H9 (cell line): ENCODE measurements around the gene OTX1. TPM values are rescaled to one million over a fixed set of nuclear protein-coding genes. Genes with fewer than 3 reads are reported as not detected.

Experiments
- DNase-seq: peaks from one replicate; pipeline ENCODE4 v3.0.0-alpha.2; 2017
- H2AFZ ChIP-seq: one replicate; pipeline ENCODE4 v1.6.1; 2013; ENCODE audit warnings: mild to moderate bottlenecking, low read length, control low read depth, moderate library complexity
- H2AK5ac ChIP-seq: 2 replicates; pipeline ENCODE4 v1.6.1; 2013; ENCODE audit warnings: low read length, control low read depth, mixed read lengths; ENCODE audit not compliant: insufficient read length
- H2BK120ac ChIP-seq: one replicate; pipeline ENCODE4 v1.6.1; 2013; ENCODE audit warnings: low read depth, mild to moderate bottlenecking, low read length, control low read depth, inconsistent platforms; ENCODE audit not compliant: poor library complexity, severe bottlenecking
- H2BK12ac ChIP-seq: 2 replicates; pipeline ENCODE4 v1.6.1; 2013; ENCODE audit warnings: low read length, control low read depth, mixed read lengths, low read depth; ENCODE audit not compliant: insufficient read length
- H2BK15ac ChIP-seq: 2 replicates; pipeline ENCODE4 v1.6.1; 2013; ENCODE audit warnings: low read depth, low read length, control low read depth
- H2BK20ac ChIP-seq: one replicate; pipeline ENCODE4 v1.6.1; 2013; ENCODE audit warnings: low read depth, mild to moderate bottlenecking, low read length, control low read depth, inconsistent platforms; ENCODE audit not compliant: poor library complexity, severe bottlenecking
- H2BK5ac ChIP-seq: 2 replicates; pipeline ENCODE4 v1.6.1; 2013; ENCODE audit warnings: low read length, control low read depth, mixed read lengths; ENCODE audit not compliant: insufficient read length
- H3K14ac ChIP-seq: 2 replicates; pipeline ENCODE4 v1.6.1; 2013; ENCODE audit warnings: low read length, control low read depth; ENCODE audit not compliant: insufficient read depth
- H3K18ac ChIP-seq: 2 replicates; pipeline ENCODE4 v1.6.1; 2013; ENCODE audit warnings: low read depth, mild to moderate bottlenecking, mixed read lengths, low read length, control low read depth; ENCODE audit not compliant: insufficient read length
- H3K23ac ChIP-seq: 2 replicates; pipeline ENCODE4 v1.6.1; 2013; ENCODE audit warnings: low read length, control low read depth, mixed read lengths, low read depth; ENCODE audit not compliant: insufficient read length
- H3K23me2 ChIP-seq: 2 replicates; pipeline ENCODE4 v1.6.1; 2013; ENCODE audit warnings: low read depth, mild to moderate bottlenecking, mixed read lengths, low read length, control low read depth; ENCODE audit not compliant: insufficient read length, poor library complexity, severe bottlenecking
- H3K27ac ChIP-seq: 2 replicates; pipeline ENCODE4 v1.5.1; 2013; ENCODE audit warnings: low read length, control low read depth, mixed read lengths, low read depth; ENCODE audit not compliant: insufficient read length
- H3K27me3 ChIP-seq: 2 replicates; pipeline ENCODE4 v1.6.1; 2013; ENCODE audit warnings: low read length, control low read depth, inconsistent platforms; ENCODE audit not compliant: insufficient read depth
- H3K4ac ChIP-seq: 2 replicates; pipeline ENCODE4 v1.6.1; 2013; ENCODE audit warnings: low read depth, mild to moderate bottlenecking, control low read depth, inconsistent platforms, low read length, moderate library complexity
- H3K4me1 ChIP-seq: 2 replicates; pipeline ENCODE4 v1.6.1; 2013; ENCODE audit warnings: low read length, control low read depth, inconsistent platforms; ENCODE audit not compliant: insufficient read depth
- H3K4me2 ChIP-seq: 2 replicates; pipeline ENCODE4 v1.6.1; 2013; ENCODE audit warnings: low read length, control low read depth, mixed read lengths; ENCODE audit not compliant: insufficient read length, insufficient read depth
- H3K56ac ChIP-seq: 2 replicates; pipeline ENCODE4 v1.6.1; 2013; ENCODE audit warnings: low read depth, mild to moderate bottlenecking, mixed read lengths, low read length, control low read depth; ENCODE audit not compliant: insufficient read length
- H3K79me1 ChIP-seq: 2 replicates; pipeline ENCODE4 v1.6.1; 2013; ENCODE audit warnings: low read depth, mild to moderate bottlenecking, moderate library complexity, low read length, control low read depth, inconsistent platforms; ENCODE audit not compliant: insufficient read depth, poor library complexity, severe bottlenecking
- H3K79me2 ChIP-seq: 2 replicates; pipeline ENCODE4 v1.6.1; 2013; ENCODE audit warnings: low read length, control low read depth, inconsistent platforms; ENCODE audit not compliant: insufficient read depth
- H3K9ac ChIP-seq: 2 replicates; pipeline ENCODE4 v1.6.1; 2013; ENCODE audit warnings: low read length, control low read depth, mixed read lengths; ENCODE audit not compliant: insufficient read length; ENCODE audit errors: extremely low read depth
- H3K9me3 ChIP-seq: one replicate; pipeline ENCODE4 v1.6.1; 2013; ENCODE audit warnings: low read depth, low read length, inconsistent platforms; ENCODE audit not compliant: control insufficient read depth
- H3T11ph ChIP-seq: one replicate; pipeline ENCODE4 v1.6.1; 2013; ENCODE audit warnings: mild to moderate bottlenecking, low read length, control low read depth, inconsistent platforms
- H4K20me1 ChIP-seq: one replicate; pipeline ENCODE4 v1.6.1; 2013; ENCODE audit not compliant: control insufficient read depth, insufficient read length, insufficient read depth
- H4K5ac ChIP-seq: 2 replicates; pipeline ENCODE4 v1.6.1; 2013; ENCODE audit warnings: low read depth, mild to moderate bottlenecking, mixed read lengths, low read length, control low read depth; ENCODE audit not compliant: insufficient read length
- H4K8ac ChIP-seq: replicated peaks from 2 replicates; pipeline ENCODE4 v1.6.1; 2013; ENCODE audit warnings: low read length, control low read depth, mixed read lengths, low read depth; ENCODE audit not compliant: insufficient read length
- H4K91ac ChIP-seq: 2 replicates; pipeline ENCODE4 v1.6.1; 2013; ENCODE audit warnings: low read depth, mild to moderate bottlenecking, moderate library complexity, mixed read lengths, low read length, control low read depth; ENCODE audit not compliant: insufficient read length
- H3K27ac Mint-ChIP-seq, 3 experiments: 2 replicates in 2 of 3; 3 replicates in 1 of 3; pipeline ENCODE4 v1.8.0; 2020 to 2021; ENCODE audit warnings: mixed read lengths in 3 of 3, mild to moderate bottlenecking in 1 of 3, moderate library complexity in 1 of 3
- H3K27me3 Mint-ChIP-seq: 2 replicates; pipeline ENCODE4 v1.8.0; 2021; ENCODE audit warnings: low read depth, mild to moderate bottlenecking, moderate library complexity, mixed read lengths
- H3K36me3 Mint-ChIP-seq, 3 experiments: 2 replicates in 2 of 3; 3 replicates in 1 of 3; pipeline ENCODE4 v1.8.0; 2020 to 2021; ENCODE audit warnings: low read depth in 3 of 3, mixed read lengths in 3 of 3; ENCODE audit not compliant: insufficient read depth in 1 of 3
- H3K4me1 Mint-ChIP-seq, 2 experiments: 2 replicates each; pipeline ENCODE4 v1.8.0; 2020; ENCODE audit warnings: mixed read lengths in 2 of 2
- H3K4me3 Mint-ChIP-seq, 2 experiments: 2 replicates in 1 of 2; 3 replicates in 1 of 2; pipeline ENCODE4 v1.8.0; 2020 to 2021; ENCODE audit warnings: mild to moderate bottlenecking in 2 of 2, mixed read lengths in 2 of 2, moderate library complexity in 1 of 2
- H3K9me3 Mint-ChIP-seq, 2 experiments: 2 replicates in 1 of 2; 3 replicates in 1 of 2; pipeline ENCODE4 v1.8.0; 2020; ENCODE audit warnings: mild to moderate bottlenecking in 2 of 2, mixed read lengths in 2 of 2, moderate library complexity in 1 of 2
- WGBS: extraction: QIAGEN DNeasy Blood & Tissue Kit; methylation state at CpG from one replicate; pipeline ENCODE4 v1.1.7; 2013; ENCODE audit warnings: missing lambda C conversion rate, low lambda C conversion rate, mixed read lengths; ENCODE audit not compliant: insufficient read length; ENCODE audit errors: extremely low coverage; 5-methylcytosine and 5-hydroxymethylcytosine counted together
- total RNA-seq: library from RNA; stranded (reverse); gene quantifications from 2 replicates; pipeline ENCODE4 v1.2.1, GENCODE V29; 2021
- TF ChIP-seq, protein P1 (sequence below): fragments of 200-600 bp; sonication (generic); conservative IDR thresholded peaks from 3 replicates; pipeline ENCODE4 v1.8.0; 2021; ENCODE audit warnings: antibody characterized with exemption, mild to moderate bottlenecking

Gene OTX1
- total RNA-seq, 1 experiment from 2014 or later = 0.13 TPM

- Histone ChIP-seq H3K56ac (no peak overlapping the region), H4K8ac (no peak overlapping the region), H3K4ac (no peak overlapping the region), H4K5ac (no peak overlapping the region), H2BK5ac (no peak overlapping the region), H2BK12ac (no peak overlapping the region), H3K23me2 (peaks cover 47% of the 10 kb centered on the region), H2BK15ac (no peak overlapping the region), H2AFZ (no peak overlapping the region), H3K4me2 (peak overlapping the region; percentile 3), H3T11ph (no peak overlapping the region), H4K91ac (no peak overlapping the region), H3K79me2 (no peaks in the 10 kb centered on the region), H2AK5ac (no peak overlapping the region), H2BK120ac (no peak overlapping the region), H3K79me1 (no peaks in the 10 kb centered on the region), H3K23ac (no peak overlapping the region), H3K27me3 (peaks cover 72% of the 10 kb centered on the region), H3K9me3 (no peaks in the 10 kb centered on the region), H3K14ac (no peak overlapping the region), H2BK20ac (no peak overlapping the region), H3K27ac (no peak overlapping the region), H4K20me1 (peaks cover 5% of the 10 kb centered on the region), H3K9ac (no peak overlapping the region), H3K4me1 (peaks cover 5% of the 10 kb centered on the region; the same call in 1 of the 2 replicates), H3K18ac (no peak overlapping the region)
- WGBS = no CpG with 5 or more reads among the region's 27 CpGs
- Mint-ChIP-seq H3K4me1 (peaks cover 61 to 73% of the 10 kb centered on the region in 2 experiments), H3K4me3 (peak overlapping the region in 1 of 2 experiments; percentile 87; a peak in 3 of 5 replicates), H3K36me3 (peaks cover 0 to 2% (median 0%) of the 10 kb centered on the region in 3 experiments; a peak in 2 of 7 replicates), H3K27me3 (peaks cover 95% of the 10 kb centered on the region), H3K9me3 (peaks cover 2 to 6% of the 10 kb centered on the region in 2 experiments; a peak in 3 of 5 replicates), H3K27ac (no peak overlapping the region)
- TF ChIP-seq, protein P1, sequence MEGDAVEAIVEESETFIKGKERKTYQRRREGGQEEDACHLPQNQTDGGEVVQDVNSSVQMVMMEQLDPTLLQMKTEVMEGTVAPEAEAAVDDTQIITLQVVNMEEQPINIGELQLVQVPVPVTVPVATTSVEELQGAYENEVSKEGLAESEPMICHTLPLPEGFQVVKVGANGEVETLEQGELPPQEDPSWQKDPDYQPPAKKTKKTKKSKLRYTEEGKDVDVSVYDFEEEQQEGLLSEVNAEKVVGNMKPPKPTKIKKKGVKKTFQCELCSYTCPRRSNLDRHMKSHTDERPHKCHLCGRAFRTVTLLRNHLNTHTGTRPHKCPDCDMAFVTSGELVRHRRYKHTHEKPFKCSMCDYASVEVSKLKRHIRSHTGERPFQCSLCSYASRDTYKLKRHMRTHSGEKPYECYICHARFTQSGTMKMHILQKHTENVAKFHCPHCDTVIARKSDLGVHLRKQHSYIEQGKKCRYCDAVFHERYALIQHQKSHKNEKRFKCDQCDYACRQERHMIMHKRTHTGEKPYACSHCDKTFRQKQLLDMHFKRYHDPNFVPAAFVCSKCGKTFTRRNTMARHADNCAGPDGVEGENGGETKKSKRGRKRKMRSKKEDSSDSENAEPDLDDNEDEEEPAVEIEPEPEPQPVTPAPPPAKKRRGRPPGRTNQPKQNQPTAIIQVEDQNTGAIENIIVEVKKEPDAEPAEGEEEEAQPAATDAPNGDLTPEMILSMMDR = no peak
- no peak for DNase-seq
These were observed 1.9 kb downstream of the OTX1 start for GRCh38 chr2:63052411-63053080.
